ENCODE data around the gene STS. TPM values are rescaled to one million over a fixed set of nuclear protein-coding genes. Genes with fewer than 3 reads are reported as not detected.

Gene STS
- total and polyA plus RNA-seq, 2 donors (not counting 3 experiments of a cell fraction or from before 2014, with no cell fraction given) = 2.1 to 4.9 TPM

- FAIRE-seq (no peak), DNase-seq (ENCODE audit: low read depth, low spot score) (no peak)
- Histone ChIP-seq H3K79me2 (ENCODE audit: control insufficient read depth, insufficient read depth, low read length) (peaks cover 4% of the 10 kb centered on the region), H3K9me1 (replicated peaks; ENCODE audit: control insufficient read depth, extremely low read depth, insufficient read depth, low read length) (no peaks in the 10 kb centered on the region), H3K27me3 (ENCODE audit: control insufficient read depth in 2 of 2, insufficient read depth in 2 of 2, low read length in 2 of 2) (no peaks in the 10 kb centered on the region), H3K4me3 (replicated peaks in 1 of 3; ENCODE audit: insufficient read depth in 1 of 3, low read depth in 1 of 3, low read length in 3 of 3) (no peak overlapping the region), H3K9me3 (replicated peaks; ENCODE audit: control insufficient read depth, insufficient read depth, low read length) (no peaks in the 10 kb centered on the region), H3K4me2 (ENCODE audit: insufficient read depth, low read length) (no peak overlapping the region), H3K9ac (replicated peaks; ENCODE audit: extremely low read depth, insufficient read depth, low read length) (no peak overlapping the region), H3K36me3 (ENCODE audit: control insufficient read depth in 2 of 2, extremely low read depth in 1 of 2, insufficient read depth in 2 of 2, low read length in 2 of 2) (no peaks in the 10 kb centered on the region), H3K27ac (ENCODE audit: insufficient read depth, low read depth, low read length) (no peak overlapping the region), H4K20me1 (replicated peaks; ENCODE audit: control insufficient read depth, extremely low read depth, insufficient read depth, low read length) (no peaks in the 10 kb centered on the region), H2AFZ (ENCODE audit: low read depth, low read length) (no peak overlapping the region), H3K4me1 (ENCODE audit: control insufficient read depth, extremely low read depth, insufficient read depth, low read length) (no peaks in the 10 kb centered on the region)
- dilution Hi-C loops (cut with MboI; ENCODE audit: extremely low pct_ligation_motif_present, low sequenced_read_pairs) (no loop called here), intact Hi-C loops (cut with micrococcal nuclease) (no loop called here)
- BruUV-seq (replicated peaks) = no TSS peak
- ChIA-PET POLR2A (no interaction called here), CTCF (no interaction called here)
- no peak for TF ChIP-seq MAX (IDR thresholded peaks at IDR 0.05; ENCODE audit: insufficient read depth, insufficient read length)
- no peak for TF ChIP-seq JUN (IDR thresholded peaks at IDR 0.05; ENCODE audit: borderline replicate concordance, insufficient read depth, insufficient read length, low read depth)
- TF ChIP-seq POLR2AphosphoS5 (IDR thresholded peaks at IDR 0.05; ENCODE audit: insufficient read depth, low read depth, low read length) = no peak
- no peak for TF ChIP-seq POLR2A (IDR thresholded peaks at IDR 0.05; ENCODE audit: low read depth, low read length)
- TF ChIP-seq GATA2 (IDR thresholded peaks at IDR 0.05; ENCODE audit: insufficient read depth, insufficient read length, low read depth, low read length) = no peak
- no peak for TF ChIP-seq MYC (IDR thresholded peaks at IDR 0.05; ENCODE audit: low read depth, low read length)
- TF ChIP-seq EZH2 (IDR thresholded peaks at IDR 0.05; ENCODE audit: borderline replicate concordance, low read depth, low read length, severe bottlenecking) = no peak
Observed at GRCh38 chrX:7100022-7100421, 47.5 kb upstream of the STS start.

GRCh38 chrX:7102119-7102518 lies 45.4 kb upstream of the STS start:
- intact Hi-C loops (cut with micrococcal nuclease) = no loop called here
- H3K9ac ChIP-seq (replicated peaks; ENCODE audit: extremely low read depth, insufficient read depth, low read length) = no peak overlapping the region
- no peak overlapping the region for H3K27ac ChIP-seq (ENCODE audit: insufficient read depth, low read depth, low read length)
- TF ChIP-seq MYC (IDR thresholded peaks at IDR 0.05; ENCODE audit: low read depth, low read length) (no peak), CTCF (IDR thresholded peaks at IDR 0.05; ENCODE audit: extremely low read depth in 1 of 2, insufficient read depth in 1 of 2, low read depth in 1 of 2, low read length in 2 of 2) (no peak), FOS (IDR thresholded peaks at IDR 0.05; ENCODE audit: borderline replicate concordance, insufficient read depth, low read length) (no peak), JUN (IDR thresholded peaks at IDR 0.05; ENCODE audit: borderline replicate concordance, insufficient read depth, insufficient read length, low read depth) (no peak), EZH2 (IDR thresholded peaks at IDR 0.05; ENCODE audit: borderline replicate concordance, low read depth, low read length, severe bottlenecking) (no peak), MAX (IDR thresholded peaks at IDR 0.05; ENCODE audit: insufficient read depth, insufficient read length) (no peak), GATA2 (IDR thresholded peaks at IDR 0.05; ENCODE audit: insufficient read depth, insufficient read length, low read depth, low read length) (no peak), POLR2A (IDR thresholded peaks at IDR 0.05; ENCODE audit: low read depth, low read length) (no peak)
- no peaks in the 10 kb centered on the region for H3K36me3 ChIP-seq (ENCODE audit: control insufficient read depth in 2 of 2, extremely low read depth in 1 of 2, insufficient read depth in 2 of 2, low read length in 2 of 2)
- H3K4me3 ChIP-seq (replicated peaks in 1 of 3; ENCODE audit: insufficient read depth in 1 of 3, low read depth in 1 of 3, low read length in 3 of 3) = no peak overlapping the region
- no peaks in the 10 kb centered on the region for H4K20me1 ChIP-seq (replicated peaks; ENCODE audit: control insufficient read depth, extremely low read depth, insufficient read depth, low read length)
- H3K27me3 ChIP-seq (ENCODE audit: control insufficient read depth in 2 of 2, insufficient read depth in 2 of 2, low read length in 2 of 2) = no peaks in the 10 kb centered on the region
- H3K9me3 ChIP-seq (replicated peaks; ENCODE audit: control insufficient read depth, insufficient read depth, low read length) = no peaks in the 10 kb centered on the region
- ChIA-PET CTCF (interaction anchor here (1.0 to 1.4 kb wide), 2 partner anchors 11 to 48 kb away, joined by 3 to 4 read pairs; no protein-coding TSS in a partner anchor), POLR2A (no interaction called here)
- H3K79me2 ChIP-seq (ENCODE audit: control insufficient read depth, insufficient read depth, low read length) = peaks cover 6% of the 10 kb centered on the region
- no peaks in the 10 kb centered on the region for H3K4me1 ChIP-seq (ENCODE audit: control insufficient read depth, extremely low read depth, insufficient read depth, low read length)
- no peaks in the 10 kb centered on the region for H3K9me1 ChIP-seq (replicated peaks; ENCODE audit: control insufficient read depth, extremely low read depth, insufficient read depth, low read length)
- DNase-seq (ENCODE audit: low read depth, low spot score) = no peak
- H3K4me2 ChIP-seq (ENCODE audit: insufficient read depth, low read length) = no peak overlapping the region
- FAIRE-seq = no peak
- dilution Hi-C loops (cut with MboI; ENCODE audit: extremely low pct_ligation_motif_present, low sequenced_read_pairs) = no loop called here
- no peak overlapping the region for H2AFZ ChIP-seq (ENCODE audit: low read depth, low read length)
- BruUV-seq (replicated peaks) = no TSS peak
